Activated CD4-positive, alpha-beta memory T cell treated with anti-CD3 and anti-CD28 coated beads, Interleukin-2, amount 10 ng/mL, durations not matched to agents 7 days and 5 days (primary cell): ENCODE data around the gene ACAP1. TPM values are rescaled to one million over a fixed set of nuclear protein-coding genes. Genes with fewer than 3 reads are reported as not detected.

Experiments
- CTCF ChIA-PET: fragments of 350-600 bp; sonication (Branson Sonifier 250); formaldehyde crosslinking; loops from one replicate; lab custom pipeline; 2021; ENCODE audit warnings: antibody characterized with exemption, inconsistent platforms; lab: Charles Lee
- POLR2A ChIA-PET: fragments of 350-600 bp; sonication (Branson Sonifier 250); formaldehyde crosslinking; loops from one replicate; lab custom pipeline; 2021; ENCODE audit warnings: antibody characterized with exemption; lab: Charles Lee
- DNase-seq: peaks from one replicate; pipeline ENCODE4 v3.0.0-alpha.2; 2020
- H3K27ac Mint-ChIP-seq: one replicate; pipeline ENCODE4 v1.8.0; 2021; ENCODE audit warnings: mild to moderate bottlenecking, mixed read lengths
- H3K27me3 Mint-ChIP-seq: one replicate; pipeline ENCODE4 v1.8.0; 2021; ENCODE audit warnings: mixed read lengths
- H3K36me3 Mint-ChIP-seq: one replicate; pipeline ENCODE4 v1.8.0; 2021; ENCODE audit warnings: low read depth, mixed read lengths
- H3K4me1 Mint-ChIP-seq: one replicate; pipeline ENCODE4 v1.8.0; 2021; ENCODE audit warnings: mixed read lengths
- H3K4me3 Mint-ChIP-seq: one replicate; pipeline ENCODE4 v1.8.0; 2021; ENCODE audit warnings: mild to moderate bottlenecking, mixed read lengths
- H3K9me3 Mint-ChIP-seq: one replicate; pipeline ENCODE4 v1.8.0; 2021; ENCODE audit warnings: mixed read lengths
- total RNA-seq, 2 experiments: library from RNA; stranded (reverse); gene quantifications; one replicate each; pipeline ENCODE4 v1.2.3, GENCODE V29; 2021

ACAP1 gene
- total RNA-seq, 2 experiments from 2014 or later, result 682 to 709 TPM

GRCh38 chr17:7383742-7384488 lies 47.6 kb downstream of the ACAP1 start:
- Mint-ChIP-seq H3K36me3 (peaks cover 8% of the 10 kb centered on the region), H3K9me3 (peaks cover 5% of the 10 kb centered on the region), H3K4me3 (peak overlapping the region; percentile 68), H3K4me1 (peaks cover 9% of the 10 kb centered on the region), H3K27ac (no peak overlapping the region), H3K27me3 (peaks cover 33% of the 10 kb centered on the region)
- CTCF ChIA-PET, result interaction anchor here (1.1 to 2.2 kb wide), 2 partner anchors 28 to 53 kb away, joined by 4 to 8 read pairs; no protein-coding TSS in a partner anchor
- peak; percentile 82 for DNase-seq
- POLR2A ChIA-PET, result interaction anchor here (0.6 to 3.7 kb wide), 9 partner anchors 10 to 177 kb away, joined by 3 to 16 read pairs (median 5); partner anchors contain the start of genes ACAP1, PLSCR3, TMEM102 and TMEM256

DNA sequence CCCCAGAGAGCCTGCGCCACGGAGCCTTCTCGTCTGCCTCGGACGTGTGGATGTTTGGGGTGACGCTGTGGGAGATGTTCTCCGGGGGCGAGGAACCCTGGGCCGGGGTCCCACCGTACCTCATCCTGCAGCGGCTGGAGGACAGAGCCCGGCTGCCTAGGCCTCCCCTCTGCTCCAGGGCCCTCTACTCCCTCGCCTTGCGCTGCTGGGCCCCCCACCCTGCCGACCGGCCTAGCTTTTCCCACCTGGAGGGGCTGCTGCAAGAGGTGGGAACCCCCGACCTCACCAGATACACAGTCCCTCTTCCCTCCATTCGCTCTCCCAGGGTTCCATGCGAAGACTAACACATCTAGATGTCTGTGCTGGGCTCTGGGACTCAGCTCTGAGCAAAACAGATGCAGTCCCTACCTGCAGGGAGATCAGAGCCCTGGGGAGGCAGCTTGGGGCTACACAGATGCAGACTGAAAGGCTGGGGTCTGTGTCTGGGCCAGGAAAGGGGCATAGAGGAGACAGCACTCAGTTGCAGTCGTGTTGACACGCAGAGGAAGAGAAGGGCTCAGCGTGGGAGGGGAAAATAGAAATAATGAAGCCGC lies 48.3 kb downstream of the ACAP1 start:
- peaks cover 14% of the 10 kb centered on the region for H3K36me3 Mint-ChIP-seq
- no peak for DNase-seq
- H3K27me3 Mint-ChIP-seq, result peaks cover 27% of the 10 kb centered on the region
- POLR2A ChIA-PET, result interaction anchor here (1.1 to 3.7 kb wide), 7 partner anchors 9 to 176 kb away, joined by 3 to 16 read pairs (median 6); partner anchors contain the start of genes ACAP1, PLSCR3, TMEM102 and TMEM256
- H3K4me1 Mint-ChIP-seq, result peaks cover 9% of the 10 kb centered on the region
- H3K9me3 Mint-ChIP-seq, result no peaks in the 10 kb centered on the region
- H3K4me3 Mint-ChIP-seq, result peak overlapping the region; percentile 68
- CTCF ChIA-PET, result interaction anchor here (1.1 to 2.2 kb wide), 2 partner anchors 29 to 52 kb away, joined by 4 to 8 read pairs; no protein-coding TSS in a partner anchor
- H3K27ac Mint-ChIP-seq, result peak overlapping the region; percentile 40

- POLR2A ChIA-PET, result interaction anchor here (1.1 to 1.3 kb wide), 2 partner anchors 12 to 15 kb away, joined by 3 to 6 read pairs; partner anchors contain the start of gene TMEM256
- Mint-ChIP-seq H3K9me3 (no peaks in the 10 kb centered on the region), H3K36me3 (peaks cover 51% of the 10 kb centered on the region), H3K27ac (no peak overlapping the region), H3K4me1 (peaks cover 34% of the 10 kb centered on the region), H3K27me3 (no peaks in the 10 kb centered on the region), H3K4me3 (no peak overlapping the region)
- DNase-seq, result no peak
- CTCF ChIA-PET, result no interaction called here
Measured at GRCh38 chr17:7388856-7389255, 52.5 kb downstream of the ACAP1 start.

DNA sequence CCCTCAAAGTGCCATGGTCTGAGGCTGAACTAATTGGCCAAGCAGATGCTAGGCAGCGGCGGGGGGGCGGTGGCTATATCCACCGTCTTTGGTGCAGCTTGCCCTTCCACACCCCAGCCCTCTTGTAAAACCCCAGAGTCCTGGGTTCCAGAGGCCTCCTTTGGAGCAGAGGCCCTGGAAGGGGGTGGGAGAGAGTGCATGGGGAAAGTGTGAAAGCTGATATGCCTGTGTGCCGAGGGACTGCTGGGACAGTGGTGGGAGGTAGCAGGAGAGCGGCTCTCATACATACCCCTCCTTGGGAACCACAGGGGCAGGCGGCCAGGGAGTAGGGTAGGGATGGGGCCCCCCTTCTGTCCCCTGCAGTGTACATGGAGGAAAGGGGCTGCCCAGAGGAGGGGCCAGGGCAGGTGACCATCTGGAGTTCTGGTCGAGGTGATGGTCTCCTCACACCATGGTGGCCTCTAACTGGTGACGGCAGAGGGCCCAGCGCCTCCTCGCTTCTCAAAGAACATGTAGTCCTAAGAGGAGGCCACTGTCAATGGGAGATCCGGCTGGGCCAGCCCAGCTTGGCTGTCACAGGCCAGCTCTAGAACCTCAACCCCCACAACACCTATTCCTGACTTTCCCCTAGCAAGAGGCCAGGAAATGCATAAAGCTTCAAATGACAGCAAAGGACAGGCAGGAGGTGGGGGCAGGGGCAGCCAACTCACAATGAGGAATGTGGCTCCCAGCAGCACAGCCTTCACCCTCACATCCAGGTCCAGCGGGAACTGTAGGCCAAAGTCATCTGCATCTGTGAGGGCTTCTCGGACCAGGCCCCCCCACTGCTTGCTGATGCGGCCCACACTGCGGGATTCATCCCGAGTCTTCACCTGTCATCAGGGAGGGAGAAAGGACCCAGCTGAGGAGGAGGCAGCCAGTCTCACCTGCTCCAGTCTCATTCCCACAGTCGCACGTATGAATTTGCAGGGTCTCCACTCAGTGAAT lies 53.9 kb downstream of the ACAP1 start:
- peaks cover 53% of the 10 kb centered on the region for H3K36me3 Mint-ChIP-seq
- POLR2A ChIA-PET, result interaction anchor here (1.3 to 1.4 kb wide), 3 partner anchors 9 to 23 kb away, joined by 3 to 6 read pairs (median 3); partner anchors contain the start of gene TMEM256
- no peak for DNase-seq
- no peaks in the 10 kb centered on the region for H3K9me3 Mint-ChIP-seq
- H3K4me3 Mint-ChIP-seq, result no peak overlapping the region
- CTCF ChIA-PET, result interaction anchor here (1.7 kb wide), 1 partner anchor 34 kb away, joined by 5 read pairs; no protein-coding TSS in a partner anchor
- no peaks in the 10 kb centered on the region for H3K27me3 Mint-ChIP-seq
- H3K27ac Mint-ChIP-seq, result no peak overlapping the region
- H3K4me1 Mint-ChIP-seq, result peaks cover 34% of the 10 kb centered on the region

- Mint-ChIP-seq H3K4me1 (peaks cover 37% of the 10 kb centered on the region), H3K9me3 (no peaks in the 10 kb centered on the region), H3K27me3 (no peaks in the 10 kb centered on the region), H3K27ac (peak overlapping the region; percentile 52), H3K4me3 (peak overlapping the region; percentile 24), H3K36me3 (peaks cover 53% of the 10 kb centered on the region)
- CTCF ChIA-PET, result no interaction called here
- no peak for DNase-seq
- POLR2A ChIA-PET, result interaction anchor here (1.3 to 1.4 kb wide), 2 partner anchors 8 to 22 kb away, joined by 3 read pairs; no protein-coding TSS in a partner anchor
Measured at GRCh38 chr17:7391307-7391706, 55.0 kb downstream of the ACAP1 start.

- Mint-ChIP-seq H3K9me3 (no peaks in the 10 kb centered on the region), H3K4me3 (peak overlapping the region; percentile 92), H3K36me3 (peaks cover 46% of the 10 kb centered on the region), H3K27ac (peak overlapping the region; percentile 61), H3K4me1 (peaks cover 37% of the 10 kb centered on the region), H3K27me3 (no peaks in the 10 kb centered on the region)
- POLR2A ChIA-PET, result interaction anchor here (1.0 to 4.2 kb wide), 5 partner anchors 10 to 294 kb away, joined by 3 to 22 read pairs (median 16); partner anchors contain the start of genes TMEM102, TMEM256 and TP53
- no peak for DNase-seq
- CTCF ChIA-PET, result interaction anchor here (0.6 kb wide), 1 partner anchor 22 kb away, joined by 4 read pairs; no protein-coding TSS in a partner anchor
Measured at GRCh38 chr17:7392696-7393612, 56.6 kb downstream of the ACAP1 start.

DNA sequence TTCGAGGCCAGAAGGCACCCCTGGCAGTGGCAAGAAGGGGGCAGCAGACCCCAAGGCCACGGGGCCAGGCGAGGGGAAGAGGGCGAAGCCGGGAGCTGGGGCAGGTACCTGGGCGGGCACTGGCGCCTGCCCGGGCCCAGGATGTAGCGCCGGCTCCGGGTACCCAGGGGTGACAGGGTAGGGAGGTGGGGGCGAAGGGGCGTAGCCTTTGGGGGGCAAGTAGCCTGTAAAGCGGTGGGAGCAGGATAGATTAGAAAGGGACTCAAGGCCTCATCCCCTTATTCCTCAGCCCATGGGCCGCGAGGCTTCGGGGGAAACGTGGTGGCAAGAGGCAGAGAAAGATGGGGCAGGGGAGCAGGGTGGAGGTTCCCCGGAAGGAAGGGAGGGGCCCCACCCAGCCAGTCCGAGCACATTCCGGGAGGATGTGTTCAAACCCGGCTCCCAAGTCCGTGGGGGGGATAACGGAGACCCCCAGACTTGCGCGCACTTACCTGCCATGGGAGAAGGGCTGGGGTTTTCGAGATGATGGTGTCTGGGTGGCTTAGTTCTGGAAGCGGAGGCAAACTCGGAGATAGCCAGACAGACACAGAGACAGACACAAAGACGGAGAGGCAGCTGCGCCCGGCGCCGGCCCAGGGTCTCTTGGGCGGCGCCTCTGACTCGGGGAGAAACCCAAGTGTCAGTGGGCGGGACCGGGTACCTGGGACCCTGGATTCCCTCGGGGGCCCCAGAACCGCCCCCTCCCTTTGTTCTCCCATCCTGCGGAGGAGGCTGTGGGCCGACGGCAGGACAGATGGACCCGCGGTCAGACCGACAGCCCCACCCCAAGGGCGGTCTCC lies 57.5 kb downstream of the ACAP1 start:
- Mint-ChIP-seq H3K27ac (peak overlapping the region; percentile 82), H3K4me3 (peak overlapping the region; percentile 92), H3K9me3 (no peaks in the 10 kb centered on the region), H3K36me3 (peaks cover 46% of the 10 kb centered on the region), H3K4me1 (peaks cover 37% of the 10 kb centered on the region), H3K27me3 (no peaks in the 10 kb centered on the region)
- POLR2A ChIA-PET, result interaction anchor here (1.0 to 4.2 kb wide), 6 partner anchors 9 to 293 kb away, joined by 3 to 22 read pairs (median 10); partner anchors contain the start of genes TMEM102, TMEM256 and TP53
- peak; percentile 47 for DNase-seq
- CTCF ChIA-PET, result interaction anchor here (0.6 to 1.4 kb wide), 6 partner anchors 8 to 167 kb away, joined by 3 to 8 read pairs (median 3); partner anchors contain the start of gene ACAP1

DNA sequence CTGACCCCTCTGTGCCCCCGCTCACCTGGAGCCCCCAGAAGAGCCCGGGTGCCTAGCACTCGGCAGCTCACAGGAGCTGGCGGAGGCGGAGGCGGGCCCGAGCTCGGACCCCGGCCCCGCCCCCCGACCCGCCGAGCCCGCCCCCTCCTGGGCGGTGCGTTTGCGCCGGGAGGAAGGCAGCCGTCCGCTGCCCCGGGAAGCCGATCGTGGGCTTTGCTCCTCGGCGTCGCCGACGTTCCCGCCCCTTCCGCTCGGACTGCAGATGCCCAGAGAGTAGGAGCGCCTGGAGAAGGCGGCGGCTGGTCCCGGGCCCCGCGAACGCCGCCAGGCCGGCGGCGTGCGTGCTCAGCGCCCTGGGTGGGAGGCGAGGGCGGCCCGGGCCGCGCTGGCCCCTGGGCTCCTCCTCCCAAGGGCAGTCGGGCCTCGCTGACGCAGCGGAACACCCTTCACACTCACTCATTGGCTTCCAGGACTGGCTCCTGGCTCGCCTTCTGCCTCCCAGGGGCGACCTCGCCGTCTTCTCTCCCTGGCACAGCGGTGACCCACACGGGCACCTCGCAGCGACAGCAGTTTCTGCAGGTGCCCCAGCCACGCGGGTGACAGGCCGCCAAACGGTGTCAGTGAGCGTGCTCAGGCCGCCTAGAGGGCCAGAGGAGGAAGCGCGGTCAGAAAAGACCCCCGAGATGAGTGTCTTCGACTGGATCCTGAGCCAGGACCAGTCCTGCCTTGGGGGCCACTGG lies 58.3 kb downstream of the ACAP1 start, which contains the start of gene PLSCR3:
PLSCR3 (minus strand) TSS at position 74 of the 740 bp plus-strand sequence. CDS start 415 bp downstream, outside the sequence.
- DNase-seq, result peak; percentile 85
- Mint-ChIP-seq H3K27ac (peak within 1 kb of the TSS; percentile 84), H3K4me3 (peak within 1 kb of the TSS; percentile 92), H3K4me1 (peaks cover 37% of the 10 kb centered on the region), H3K36me3 (peaks cover 39% of the 10 kb centered on the region), H3K27me3 (no peaks in the 10 kb centered on the region), H3K9me3 (no peaks in the 10 kb centered on the region)
- ChIA-PET POLR2A (interaction anchor here (1.3 to 4.2 kb wide), 5 partner anchors 9 to 293 kb away, joined by 3 to 22 read pairs (median 16); partner anchors contain the start of genes TMEM102, TMEM256 and TP53), CTCF (interaction anchor here (0.9 to 1.4 kb wide), 4 partner anchors 9 to 166 kb away, joined by 3 to 8 read pairs (median 4); no protein-coding TSS in a partner anchor)

GRCh38 chr17:7396147-7396546 lies 59.8 kb downstream of the ACAP1 start:
- peak overlapping the region; percentile 1 for H3K4me3 Mint-ChIP-seq
- DNase-seq, result no peak
- H3K4me1 Mint-ChIP-seq, result peaks cover 30% of the 10 kb centered on the region
- no peaks in the 10 kb centered on the region for H3K9me3 Mint-ChIP-seq
- H3K27ac Mint-ChIP-seq, result peak overlapping the region; percentile 8
- H3K36me3 Mint-ChIP-seq, result peaks cover 27% of the 10 kb centered on the region
- ChIA-PET POLR2A (interaction anchor here (2.6 to 4.2 kb wide), 3 partner anchors 7 to 39 kb away, joined by 10 to 22 read pairs (median 19); partner anchors contain the start of genes TMEM102 and TMEM256), CTCF (no interaction called here)
- no peaks in the 10 kb centered on the region for H3K27me3 Mint-ChIP-seq
